Liver (tissue), 9 donors: Measurements from ENCODE around the gene RAET1G. TPM values are rescaled to one million over a fixed set of nuclear protein-coding genes. Genes with fewer than 3 reads are reported as not detected.
A peak's percentile ranks its signal among the peaks of the same experiment; 100 is the strongest.

ENCODE experiments used
- DNase-seq: peaks from one replicate; pipeline ENCODE4 v3.0.0-alpha.2; 2017; ENCODE audit warnings: low spot score
- H3K27ac ChIP-seq, 2 donors: one replicate each; pipeline ENCODE4 v1.7.0; 2013; ENCODE audit warnings: inconsistent platforms in 2 of 2, low read length in 2 of 2, control low read depth in 1 of 2, low read depth in 1 of 2, mild to moderate bottlenecking in 1 of 2
- H3K27me3 ChIP-seq, 4 donors: one replicate each; pipeline versions ENCODE4 v1.6.1 to v1.7.0; 2013; ENCODE audit warnings: low read length in 3 of 4, inconsistent platforms in 1 of 4, mild to moderate bottlenecking in 1 of 4, moderate library complexity in 1 of 4; ENCODE audit not compliant: control insufficient read depth in 4 of 4, insufficient read depth in 4 of 4
- H3K36me3 ChIP-seq, 4 donors: one replicate each; pipeline versions ENCODE4 v1.6.1 to v1.7.0; 2013; ENCODE audit warnings: low read length in 3 of 4, mild to moderate bottlenecking in 3 of 4, low read depth in 1 of 4, moderate library complexity in 1 of 4; ENCODE audit not compliant: control insufficient read depth in 4 of 4, insufficient read depth in 3 of 4
- H3K4me1 ChIP-seq, 4 donors: one replicate each; pipeline versions ENCODE4 v1.6.1 to v1.7.0; 2013; ENCODE audit warnings: low read length in 3 of 4, mild to moderate bottlenecking in 3 of 4, moderate library complexity in 1 of 4; ENCODE audit not compliant: control insufficient read depth in 4 of 4, insufficient read depth in 4 of 4
- H3K4me3 ChIP-seq, 3 donors: one replicate each; pipeline versions ENCODE4 v1.6.1 to v1.7.0; 2013; ENCODE audit warnings: low read length in 3 of 3, control low read depth in 1 of 3, low read depth in 1 of 3, mild to moderate bottlenecking in 1 of 3
- H3K9ac ChIP-seq, 2 donors: one replicate each; pipeline ENCODE4 v1.7.0; 2013; ENCODE audit warnings: low read length in 2 of 2, mild to moderate bottlenecking in 2 of 2, moderate library complexity in 2 of 2, control low read depth in 1 of 2, low read depth in 1 of 2
- H3K9me3 ChIP-seq, 4 donors: one replicate each; pipeline versions ENCODE4 v1.6.1 to v1.7.0; 2013; ENCODE audit warnings: low read length in 3 of 4; ENCODE audit not compliant: control insufficient read depth in 4 of 4
- ATF3 ChIP-seq: IDR thresholded peaks from 2 replicates; pipeline ENCODE4 v1.6.1; 2016; ENCODE audit warnings: antibody characterized with exemption
- CTCF ChIP-seq: fragments of 150-350 bp; IDR thresholded peaks from 2 replicates; pipeline ENCODE4 v1.5.1; 2017; ENCODE audit warnings: improper control_type of control experiment, low read depth, low read length; ENCODE audit not compliant: missing input control
- EGR1 ChIP-seq, 2 donors: IDR thresholded peaks; 2 replicates each; pipeline ENCODE4 v1.6.1; 2016 to 2018; ENCODE audit warnings: antibody characterized with exemption in 2 of 2, low read depth in 2 of 2
- FOXA1 ChIP-seq: IDR thresholded peaks from 2 replicates; pipeline ENCODE4 v1.6.1; 2016; ENCODE audit warnings: antibody characterized with exemption
- FOXA2 ChIP-seq: IDR thresholded peaks from 2 replicates; pipeline ENCODE4 v1.6.1; 2016; ENCODE audit warnings: antibody characterized with exemption
- GABPA ChIP-seq, 2 donors: IDR thresholded peaks in 1 of 2; conservative IDR thresholded peaks in 1 of 2; 2 replicates each; pipeline ENCODE4 v1.6.1; 2016; ENCODE audit warnings: antibody characterized with exemption in 2 of 2, mild to moderate bottlenecking in 1 of 2, moderate library complexity in 1 of 2
- HNF4A ChIP-seq, 2 donors: conservative IDR thresholded peaks; 2 replicates each; pipeline ENCODE4 v1.6.1; 2016; ENCODE audit warnings: antibody characterized with exemption in 2 of 2, mild to moderate bottlenecking in 2 of 2
- HNF4G ChIP-seq: IDR thresholded peaks from 2 replicates; pipeline ENCODE4 v1.6.1; 2016; ENCODE audit warnings: antibody characterized with exemption
- JUND ChIP-seq, 2 donors: IDR thresholded peaks; 2 replicates each; pipeline ENCODE4 v1.6.1; 2016; ENCODE audit warnings: antibody characterized with exemption in 2 of 2
- MAX ChIP-seq: IDR thresholded peaks from 2 replicates; pipeline ENCODE4 v1.6.1; 2016; ENCODE audit warnings: antibody characterized with exemption
- NR2F2 ChIP-seq: IDR thresholded peaks from 2 replicates; pipeline ENCODE4 v1.6.1; 2016; ENCODE audit warnings: antibody characterized with exemption
- RAD21 ChIP-seq, 2 donors: IDR thresholded peaks; 2 replicates each; pipeline ENCODE4 v1.6.1; 2016; ENCODE audit warnings: antibody characterized with exemption in 2 of 2, mild to moderate bottlenecking in 2 of 2
- REST ChIP-seq: IDR thresholded peaks from 2 replicates; pipeline ENCODE4 v1.6.1; 2016; ENCODE audit warnings: antibody characterized with exemption, mild to moderate bottlenecking
- RXRA ChIP-seq, 2 donors: IDR thresholded peaks; 2 replicates each; pipeline ENCODE4 v1.6.1; 2017 to 2018; ENCODE audit warnings: antibody characterized with exemption in 2 of 2, mild to moderate bottlenecking in 1 of 2
- SP1 ChIP-seq: IDR thresholded peaks from 2 replicates; pipeline ENCODE4 v1.6.1; 2018; ENCODE audit warnings: antibody characterized with exemption, mild to moderate bottlenecking
- TAF1 ChIP-seq: conservative IDR thresholded peaks from 2 replicates; pipeline ENCODE4 v1.6.1; 2016; ENCODE audit warnings: antibody characterized with exemption, mild to moderate bottlenecking
- YY1 ChIP-seq: IDR thresholded peaks from 2 replicates; pipeline ENCODE4 v1.6.1; 2016; ENCODE audit warnings: antibody characterized with exemption, mild to moderate bottlenecking
- ZBTB33 ChIP-seq: IDR thresholded peaks from 2 replicates; pipeline ENCODE4 v1.6.1; 2016; ENCODE audit warnings: antibody characterized with exemption
- WGBS: extraction: QIAGEN DNeasy Blood & Tissue Kit; methylation state at CpG from one replicate; pipeline ENCODE4 v1.1.7; 2013; 5-methylcytosine and 5-hydroxymethylcytosine counted together
- polyA plus RNA-seq, 2 donors: library from polyadenylated mRNA; stranded (reverse) in 1 of 2; unstranded in 1 of 2; fragments of 200-250 nt in 1 of 2; fragments of >200 nt in 1 of 2; fragmentation: Nextera tagmentation in 1 of 2; extraction: Ambion mirVana in 1 of 2; gene quantifications; one replicate each; pipeline versions ENCODE4 v1.2.1 to v1.2.3, GENCODE V29; 2013 to 2015
- total RNA-seq, 2 donors: library from RNA; depleted of rRNA; stranded (reverse); fragments of >200 nt; gene quantifications; one replicate each; pipeline ENCODE4 v1.2.3, GENCODE V29; 2014
- donor health status: healthy.
- donor health status: healthy.
- donor health status: healthy.
- donor health status: healthy.
- donor health status: healthy.

Gene RAET1G
- total and polyA plus RNA-seq, 4 donors: not detected

- peaks cover 3 to 11% (median 7%) of the 10 kb centered on the region in 4 donors for H3K4me1 ChIP-seq
- no peaks in the 10 kb centered on the region for H3K36me3 ChIP-seq
- no peak for TF ChIP-seq REST
- TF ChIP-seq RAD21 (IDR thresholded peaks at IDR 0.05): no peak
- WGBS: 78% methylated on average over 17 of the region's 17 CpGs
- no peak for DNase-seq
- H3K9me3 ChIP-seq: no peaks in the 10 kb centered on the region
- peak within 1 kb of the TSS; percentile 46 to 83 for H3K27ac ChIP-seq
- no peaks in the 10 kb centered on the region for H3K27me3 ChIP-seq
- H3K4me3 ChIP-seq: peak within 1 kb of the TSS in 2 of 3 donors; percentile 32 to 55
- H3K9ac ChIP-seq: peak within 1 kb of the TSS in 1 of 2 donors; percentile 5
Measured at GRCh38 chr6:149897855-149898744, 24.8 kb downstream of the RAET1G start, which contains the start of gene RAET1E. Gene RAET1E (minus strand): TSS chr6:149898113. CDS start chr6:149890901, 7,212 bp downstream.

GRCh38 chr6:149897015-149897697 is 25.8 kb downstream of the RAET1G start:
- Histone ChIP-seq H3K27me3 (no peaks in the 10 kb centered on the region), H3K9ac (peak overlapping the region in 1 of 2 donors; percentile 5), H3K4me3 (peak overlapping the region in 2 of 3 donors; percentile 32 to 55), H3K9me3 (no peaks in the 10 kb centered on the region), H3K36me3 (no peaks in the 10 kb centered on the region), H3K4me1 (peaks cover 3 to 11% (median 7%) of the 10 kb centered on the region in 4 donors), H3K27ac (peak overlapping the region; percentile 46 to 83)
- 20% methylated on average over 13 of the region's 13 CpGs for WGBS
- no peak for DNase-seq
- TF ChIP-seq NR2F2 (no peak), CTCF (no peak), REST (no peak), ATF3 (no peak), SP1 (peak; percentile 50), FOXA2 (no peak), YY1 (no peak), JUND (IDR thresholded peaks at IDR 0.05) (peak; percentile 82 to 93), TAF1 (no peak), HNF4G (no peak), FOXA1 (no peak), EGR1 (IDR thresholded peaks at IDR 0.05; ENCODE audit: low read depth in 2 of 2) (no peak), GABPA (IDR thresholded peaks at IDR 0.05 in 1 of 2, conservative IDR thresholded peaks at IDR 0.05 in 1 of 2) (no peak), MAX (no peak), RXRA (IDR thresholded peaks at IDR 0.05) (peak; percentile 18 to 36), RAD21 (IDR thresholded peaks at IDR 0.05) (peak; percentile 19 to 46), HNF4A (conservative IDR thresholded peaks at IDR 0.05) (peak; percentile 56 to 68), ZBTB33 (no peak)
